ENCODE measurements around the gene ASRGL1. TPM values are rescaled to one million over a fixed set of nuclear protein-coding genes. Genes with fewer than 3 reads are reported as not detected.
A peak's percentile ranks its signal among the peaks of the same experiment; 100 is the strongest.

ASRGL1 gene
- polyA plus RNA-seq, 1 experiment, result 0.61 TPM

GRCh38 chr11:62428871-62429560 lies 91.8 kb downstream of the ASRGL1 start:
- Histone ChIP-seq H3K4me3 (ENCODE audit: low read depth, low read length) (no peak overlapping the region), H3K9me3 (ENCODE audit: control insufficient read depth, insufficient read depth, low read length) (no peaks in the 10 kb centered on the region), H3K27me3 (ENCODE audit: control insufficient read depth, insufficient read depth, low read length) (no peaks in the 10 kb centered on the region), H3K27ac (ENCODE audit: low read depth, low read length) (peak overlapping the region; percentile 57)
- CTCF ChIA-PET, result interaction anchor here (0.6 to 2.4 kb wide), 5 partner anchors 10 to 132 kb away, joined by 3 to 7 read pairs (median 4); no protein-coding TSS in a partner anchor
- POLR2A ChIA-PET, result no interaction called here
- no peak for TF ChIP-seq CTCF (IDR thresholded peaks at IDR 0.05; ENCODE audit: low read depth, low read length)
- DNase-seq (ENCODE audit: low read depth, low spot score), result no peak

- ChIA-PET CTCF (interaction anchor here (0.6 kb wide), 1 partner anchor 128 kb away, joined by 3 read pairs; no protein-coding TSS in a partner anchor), POLR2A (no interaction called here)
- no peak overlapping the region for H3K4me3 ChIP-seq (ENCODE audit: low read depth, low read length)
- no peaks in the 10 kb centered on the region for H3K27me3 ChIP-seq (ENCODE audit: control insufficient read depth, insufficient read depth, low read length)
- no peaks in the 10 kb centered on the region for H3K9me3 ChIP-seq (ENCODE audit: control insufficient read depth, insufficient read depth, low read length)
- H3K27ac ChIP-seq (ENCODE audit: low read depth, low read length), result peak overlapping the region; percentile 84
- TF ChIP-seq CTCF (IDR thresholded peaks at IDR 0.05; ENCODE audit: low read depth, low read length), result no peak
- no peak for DNase-seq (ENCODE audit: low read depth, low spot score)
These were observed 93.2 kb downstream of the ASRGL1 start for GRCh38 chr11:62430425-62430824.

GRCh38 chr11:62431171-62431901 lies 94.1 kb downstream of the ASRGL1 start:
- H3K27ac ChIP-seq (ENCODE audit: low read depth, low read length), result peak overlapping the region; percentile 84
- no peaks in the 10 kb centered on the region for H3K27me3 ChIP-seq (ENCODE audit: control insufficient read depth, insufficient read depth, low read length)
- H3K4me3 ChIP-seq (ENCODE audit: low read depth, low read length), result peak overlapping the region; percentile 31
- ChIA-PET CTCF (no interaction called here), POLR2A (interaction anchor here (0.6 to 1.0 kb wide), 2 partner anchors 13 to 122 kb away, joined by 3 to 5 read pairs; no protein-coding TSS in a partner anchor)
- TF ChIP-seq CTCF (IDR thresholded peaks at IDR 0.05; ENCODE audit: low read depth, low read length), result peak; percentile 16; the same call in 1 of the 2 replicates
- DNase-seq (ENCODE audit: low read depth, low spot score), result peak; percentile 69
- H3K9me3 ChIP-seq (ENCODE audit: control insufficient read depth, insufficient read depth, low read length), result no peaks in the 10 kb centered on the region

- CTCF ChIA-PET, result interaction anchor here (2.4 kb wide), 1 partner anchor 8 kb away, joined by 9 read pairs; no protein-coding TSS in a partner anchor
- POLR2A ChIA-PET, result no interaction called here
- no peaks in the 10 kb centered on the region for H3K27me3 ChIP-seq (ENCODE audit: control insufficient read depth, insufficient read depth, low read length)
- no peak for DNase-seq (ENCODE audit: low read depth, low spot score)
- H3K9me3 ChIP-seq (ENCODE audit: control insufficient read depth, insufficient read depth, low read length), result no peaks in the 10 kb centered on the region
- H3K4me3 ChIP-seq (ENCODE audit: low read depth, low read length), result no peak overlapping the region
- H3K27ac ChIP-seq (ENCODE audit: low read depth, low read length), result no peak overlapping the region
- no peak for TF ChIP-seq CTCF (IDR thresholded peaks at IDR 0.05; ENCODE audit: low read depth, low read length)
These were observed 95.4 kb downstream of the ASRGL1 start for GRCh38 chr11:62432695-62433094.

All from AG04450 (cell line).